H1 (cell line): ENCODE measurements around the gene TMEM163. TPM values are rescaled to one million over a fixed set of nuclear protein-coding genes. Genes with fewer than 3 reads are reported as not detected.

Experiments used
- CTBP2 ChIP-seq: IDR thresholded peaks from 2 replicates; pipeline ENCODE4 v1.7.0; 2011; ENCODE audit warnings: borderline replicate concordance, mild to moderate bottlenecking, moderate library complexity, mixed read lengths, low read length; ENCODE audit not compliant: insufficient read depth, insufficient read length
- JUN ChIP-seq: IDR thresholded peaks from 2 replicates; pipeline ENCODE4 v1.6.1; 2011; ENCODE audit warnings: low read depth, mild to moderate bottlenecking, improper control_type of control experiment, low read length
- KDM5A ChIP-seq: fragments of 200-600 bp; IDR thresholded peaks from 2 replicates; pipeline ENCODE4 v1.7.1; 2012; ENCODE audit warnings: mild to moderate bottlenecking, low read length, inconsistent platforms, mixed read lengths
- RNF2 ChIP-seq: fragments of 200-900, 300-1000 bp; sonication (generic); IDR thresholded peaks from 2 replicates; pipeline ENCODE4 v1.7.1; 2016; ENCODE audit warnings: borderline replicate concordance, low read depth, mild to moderate bottlenecking, antibody characterized with exemption, low read length; ENCODE audit not compliant: poor library complexity, severe bottlenecking; ENCODE audit errors: missing control alignments
- RXRA ChIP-seq: IDR thresholded peaks from 2 replicates; pipeline ENCODE4 v1.6.1; 2011; ENCODE audit warnings: low read depth, mild to moderate bottlenecking, low read length, moderate library complexity; ENCODE audit not compliant: insufficient read depth
- polyA plus RNA-seq, 7 experiments: library from polyadenylated mRNA; depleted of rRNA in 3 of 7; stranded (reverse) in 5 of 7; unstranded in 2 of 7; fragments of >200 nt in 5 of 7; fragments of 200-250 nt in 2 of 7; gene quantifications; 1 replicate in 5 of 7; 2 replicates in 1 of 7; 4 replicates in 1 of 7; pipeline versions ENCODE4 v1.2.1 to v1.2.3, GENCODE V29; 2011 to 2013; ENCODE audit warnings: missing spikeins in 2 of 7, mixed read lengths in 2 of 7
- total RNA-seq: library from RNA; stranded (reverse); fragmentation: NEBNext Ultra II Directional; extraction: Animal tissue kit (Norgen Biotek cat#: 25700); gene quantifications from 2 replicates; pipeline ENCODE4 v1.2.1, GENCODE V29; 2021

The TMEM163 gene
- total and polyA plus RNA-seq, 2 of the 8 experiments (the other 6 are each of a cell fraction or from before 2014, with no cell fraction given) = 2.8 to 3.2 TPM

- TF ChIP-seq JUN (no peak), KDM5A (no peak), RNF2 (no peak), CTBP2 (no peak), RXRA (no peak)
- TF ChIP-seq, all 59 proteins: peak for 0
Measured at GRCh38 chr2:134420920-134421319, 297.9 kb downstream of the TMEM163 start (continued).
